NCI-H226 (cell line): Measurements from ENCODE around the gene SCAMP4.
A peak's percentile ranks its signal among the peaks of the same experiment; 100 is the strongest.

Source experiments
- DNase-seq: peaks from one replicate; pipeline ENCODE4 v3.0.0-alpha.2; 2015

The SCAMP4 gene, protein sequence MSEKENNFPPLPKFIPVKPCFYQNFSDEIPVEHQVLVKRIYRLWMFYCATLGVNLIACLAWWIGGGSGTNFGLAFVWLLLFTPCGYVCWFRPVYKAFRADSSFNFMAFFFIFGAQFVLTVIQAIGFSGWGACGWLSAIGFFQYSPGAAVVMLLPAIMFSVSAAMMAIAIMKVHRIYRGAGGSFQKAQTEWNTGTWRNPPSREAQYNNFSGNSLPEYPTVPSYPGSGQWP

DNA sequence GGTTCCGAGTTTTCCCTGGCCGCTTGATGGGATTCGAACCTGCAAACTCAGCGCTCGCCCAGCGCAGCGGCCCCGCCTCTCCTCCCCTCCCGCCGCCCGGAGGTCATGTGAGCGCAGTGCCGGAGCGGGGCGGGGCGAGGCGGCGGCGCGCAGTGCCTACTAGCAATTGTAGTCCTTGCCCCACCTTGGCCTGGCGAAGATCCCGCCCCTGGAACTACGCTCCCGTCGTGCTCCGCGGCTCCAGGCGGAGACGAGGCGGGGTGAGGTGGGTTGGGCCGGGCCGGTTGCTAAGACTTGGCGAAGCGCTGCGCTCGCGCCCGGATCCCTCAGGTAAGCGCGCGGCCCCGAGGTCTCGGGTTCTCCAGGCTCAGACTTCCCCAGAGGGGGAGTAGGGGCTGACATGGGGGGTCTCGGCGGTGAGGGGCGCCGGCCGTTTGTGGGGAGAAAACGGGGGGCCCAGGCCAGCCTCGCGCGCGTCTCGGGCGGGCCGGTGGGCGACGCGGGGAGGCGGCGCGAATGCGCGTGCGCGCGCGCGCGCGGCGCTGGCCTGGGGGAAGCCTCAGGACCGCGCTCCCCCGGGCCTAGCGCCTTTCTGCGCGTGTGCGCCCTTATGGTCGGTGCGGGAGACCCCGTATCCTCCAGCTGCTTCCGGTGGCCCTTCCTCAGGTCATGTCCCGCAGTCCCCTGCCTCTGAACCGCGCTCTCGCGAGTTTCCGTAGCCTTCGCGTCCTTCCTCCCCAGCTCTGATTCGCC is at the start of gene SCAMP4, which contains the start of gene ADAT3:
SCAMP4 (plus strand) TSS at position 290 of the 753 bp plus-strand sequence. CDS start 9,621 bp downstream, outside the sequence.
ADAT3 (plus strand) TSS at position 290 of the 753 bp plus-strand sequence. CDS start 6,649 bp downstream, outside the sequence.
- DNase-seq, result peak; percentile 99

DNA sequence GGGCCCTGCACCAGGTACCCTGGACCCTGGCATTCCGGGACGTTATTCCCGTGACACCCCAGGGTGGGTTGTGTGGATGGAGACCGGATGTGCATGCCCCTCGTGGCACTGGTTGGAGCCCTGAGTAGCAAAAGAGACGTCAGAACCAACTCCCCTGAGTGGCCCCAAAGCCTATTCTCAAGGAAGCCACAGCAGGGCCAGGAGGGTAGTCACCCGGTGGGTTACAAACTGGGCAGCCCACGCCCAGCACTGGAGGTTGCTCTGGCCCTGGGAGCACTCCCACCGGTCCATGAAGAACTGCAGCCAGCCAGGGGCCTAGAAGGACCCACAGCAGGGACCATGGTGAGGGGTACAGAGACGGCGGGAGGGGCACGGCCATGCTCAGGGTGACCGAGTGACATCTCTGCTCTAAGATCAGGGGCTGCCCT is 49.4 kb upstream of the SCAMP4 start:
- DNase-seq, result no peak

DNA sequence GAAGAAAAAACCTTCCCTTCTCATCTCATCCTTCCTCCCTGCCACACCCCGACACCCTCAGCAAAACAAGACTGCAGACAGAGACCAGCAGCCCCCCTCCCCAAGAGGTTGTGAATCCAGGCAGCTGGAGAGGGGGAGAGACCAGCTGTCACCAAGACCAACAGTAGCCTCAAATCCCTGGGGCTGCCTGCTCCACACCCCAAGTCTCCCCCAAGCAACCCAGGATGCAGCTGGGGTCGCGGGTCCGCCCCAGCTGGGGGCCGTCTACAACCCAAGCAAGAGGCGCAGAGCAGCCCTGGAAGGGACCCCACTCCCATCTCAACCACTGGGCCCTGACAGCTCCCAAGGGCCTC is 48.9 kb upstream of the SCAMP4 start:
- no peak for DNase-seq

DNA sequence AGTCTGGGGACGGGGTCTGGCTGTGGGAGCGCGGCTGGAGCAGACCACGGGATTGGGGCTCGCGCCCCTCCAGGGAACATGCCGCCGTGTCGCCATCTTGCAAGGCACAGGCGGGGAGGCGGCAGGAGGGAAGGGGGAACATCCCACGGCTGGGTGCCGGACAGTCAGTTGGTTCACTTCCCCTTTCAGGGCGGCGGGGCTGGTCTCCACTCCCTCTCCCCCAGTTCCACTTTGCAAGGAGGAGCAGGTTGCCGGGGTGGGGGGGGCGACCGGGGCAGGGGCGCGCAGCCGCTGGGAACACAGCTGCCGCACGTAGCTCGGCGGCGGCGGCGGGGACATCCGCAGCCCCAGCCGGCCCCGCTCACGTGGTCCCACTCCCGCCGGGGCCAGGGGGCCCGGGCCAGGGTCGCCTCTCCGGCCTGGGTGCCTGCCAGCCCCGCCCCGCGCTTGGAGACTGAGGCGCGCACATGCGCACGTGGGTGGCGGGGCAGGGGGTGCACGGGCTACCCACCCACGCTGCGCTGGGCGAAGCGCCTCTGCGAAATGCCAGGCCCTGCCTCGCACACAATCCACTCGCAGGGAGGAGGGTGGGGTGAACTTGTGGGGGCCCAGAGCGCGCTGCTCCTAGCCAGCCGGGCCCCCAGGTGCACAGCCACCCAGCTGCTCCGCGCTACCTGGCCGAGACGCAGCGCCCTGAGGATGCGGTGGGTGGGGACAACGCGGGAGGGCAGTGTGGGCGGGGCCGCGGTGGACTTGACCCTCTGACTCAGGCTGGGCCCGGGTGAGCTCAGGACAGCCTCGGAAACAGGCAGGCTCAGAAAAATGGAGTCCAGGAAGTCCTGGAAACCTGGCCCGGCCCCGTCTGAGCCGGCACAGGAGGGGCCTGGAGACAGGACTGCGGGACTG is 48.2 kb upstream of the SCAMP4 start:
- DNase-seq, result peak; percentile 83

DNA sequence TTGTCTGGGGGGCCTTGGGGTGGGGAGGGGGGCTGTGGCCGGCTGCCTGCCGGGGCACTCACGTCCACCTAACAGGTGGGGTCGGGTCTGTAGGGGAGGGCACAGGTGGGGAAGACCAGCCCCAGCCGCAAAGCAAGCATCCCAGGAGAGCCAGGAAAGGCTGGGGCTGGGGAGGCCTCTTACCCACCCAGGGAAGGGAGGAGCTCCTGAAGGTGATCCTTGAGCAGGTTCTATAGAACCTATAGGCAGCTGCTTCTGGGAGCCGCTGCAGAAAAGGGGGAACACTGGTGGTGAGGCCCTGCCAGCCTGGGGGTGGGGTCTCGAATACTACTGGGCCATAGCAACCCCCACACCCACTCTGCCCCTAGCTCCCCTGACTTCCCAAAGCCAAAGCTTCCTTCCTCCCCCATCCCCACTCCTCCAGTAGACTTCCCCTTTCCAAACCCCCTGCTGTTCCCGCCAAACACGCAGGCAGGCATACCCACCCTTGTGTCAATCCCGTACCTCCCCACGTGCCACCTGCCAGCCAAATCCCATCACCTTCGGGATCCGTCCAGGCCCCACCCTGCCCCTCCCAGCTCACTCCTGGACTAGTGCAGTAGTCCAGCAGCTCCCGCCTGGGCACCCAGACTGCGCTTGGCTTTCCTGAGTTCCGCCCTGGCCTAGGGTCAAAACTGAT is 47.4 kb upstream of the SCAMP4 start:
- DNase-seq, result no peak

DNA sequence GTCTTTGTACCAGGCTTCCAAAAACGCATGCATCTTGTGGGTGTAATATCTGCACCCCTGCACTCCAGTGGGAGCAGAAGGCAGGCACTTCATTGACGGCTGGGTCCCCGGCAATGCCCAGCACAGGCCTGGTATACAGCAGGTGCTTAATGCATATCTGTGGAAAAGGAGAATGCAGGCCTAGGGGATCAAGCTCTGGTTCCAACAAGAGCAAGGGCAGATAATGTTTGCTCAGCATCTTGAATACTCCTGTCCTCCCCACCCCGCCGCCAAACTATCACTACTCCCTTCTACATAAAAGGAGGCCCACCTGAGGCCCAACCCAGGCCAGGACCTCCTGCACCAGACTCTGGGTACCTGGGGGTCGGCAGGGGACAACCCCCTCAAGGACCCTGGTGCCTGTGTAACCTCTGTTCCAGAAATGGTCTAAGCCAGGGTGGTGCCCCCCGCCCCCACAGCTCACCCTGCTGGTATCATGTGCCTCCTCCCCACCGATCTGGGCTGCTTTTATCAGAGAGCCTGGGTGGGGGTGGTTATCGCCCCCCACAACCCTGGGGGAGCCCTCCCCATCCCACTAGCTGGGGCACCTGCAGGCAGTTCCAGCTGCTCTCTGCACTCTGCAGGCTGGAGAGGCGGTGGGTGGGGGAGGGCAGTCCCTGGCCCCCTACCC is 46.7 kb upstream of the SCAMP4 start:
- DNase-seq, result no peak

DNA sequence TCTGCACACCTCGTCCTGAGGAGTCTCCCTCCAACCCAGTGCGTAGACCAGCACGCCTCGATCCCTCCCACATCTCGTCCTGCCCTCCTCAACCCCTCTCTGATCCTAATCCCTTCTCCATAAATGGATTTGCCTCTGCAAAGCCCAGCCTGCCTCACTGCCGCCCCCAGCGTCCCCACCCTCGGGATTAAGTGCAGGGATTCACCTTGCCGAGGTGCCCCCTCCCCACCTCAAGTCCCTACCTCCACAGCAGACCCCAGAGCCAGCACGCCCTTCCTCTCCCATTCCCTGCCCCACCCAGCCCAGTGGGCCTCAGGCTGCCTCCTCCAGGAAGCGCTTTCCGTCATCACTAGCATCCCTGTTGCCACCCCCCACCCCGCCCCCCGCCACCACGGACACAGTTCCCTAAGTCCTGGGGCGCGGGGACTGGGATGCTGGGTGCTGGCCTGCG is 45.8 kb upstream of the SCAMP4 start:
- no peak for DNase-seq

DNA sequence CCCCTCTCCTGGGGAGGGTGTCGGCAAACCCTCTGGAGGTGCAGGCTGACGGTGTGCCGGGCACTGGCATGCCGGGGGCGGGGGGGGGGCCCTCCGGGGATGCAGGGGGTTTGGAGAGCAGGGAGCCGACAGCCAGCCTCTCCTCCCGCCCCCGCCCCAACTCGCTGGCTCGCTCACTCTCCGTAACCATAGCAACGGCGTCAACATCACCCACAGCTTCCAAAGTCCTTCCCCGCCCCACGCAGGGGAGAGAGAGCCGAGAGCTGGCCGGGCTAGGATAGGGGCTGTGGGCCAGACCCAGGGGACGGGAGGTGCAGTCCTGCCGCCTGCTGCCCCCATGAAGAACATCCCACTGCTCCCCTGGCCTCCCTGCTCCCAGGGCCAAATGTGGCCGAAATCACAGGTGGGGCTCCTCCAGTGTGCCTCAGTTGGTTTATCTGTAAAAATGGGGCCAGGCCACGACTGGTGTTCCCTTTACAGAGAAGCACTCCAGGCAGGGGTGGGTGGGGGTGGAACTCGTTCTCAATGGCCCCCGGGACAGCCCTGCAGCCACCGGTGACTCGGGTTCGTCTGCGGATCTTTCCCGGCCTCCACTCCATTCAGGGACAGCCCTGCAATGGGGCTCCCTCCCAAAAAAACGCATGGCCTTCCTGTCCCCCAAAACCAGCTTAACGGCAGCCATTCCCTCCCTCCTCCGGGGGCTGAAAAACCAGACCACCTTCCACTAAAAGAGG is 45.0 kb upstream of the SCAMP4 start:
- DNase-seq, result peak; percentile 54

DNA sequence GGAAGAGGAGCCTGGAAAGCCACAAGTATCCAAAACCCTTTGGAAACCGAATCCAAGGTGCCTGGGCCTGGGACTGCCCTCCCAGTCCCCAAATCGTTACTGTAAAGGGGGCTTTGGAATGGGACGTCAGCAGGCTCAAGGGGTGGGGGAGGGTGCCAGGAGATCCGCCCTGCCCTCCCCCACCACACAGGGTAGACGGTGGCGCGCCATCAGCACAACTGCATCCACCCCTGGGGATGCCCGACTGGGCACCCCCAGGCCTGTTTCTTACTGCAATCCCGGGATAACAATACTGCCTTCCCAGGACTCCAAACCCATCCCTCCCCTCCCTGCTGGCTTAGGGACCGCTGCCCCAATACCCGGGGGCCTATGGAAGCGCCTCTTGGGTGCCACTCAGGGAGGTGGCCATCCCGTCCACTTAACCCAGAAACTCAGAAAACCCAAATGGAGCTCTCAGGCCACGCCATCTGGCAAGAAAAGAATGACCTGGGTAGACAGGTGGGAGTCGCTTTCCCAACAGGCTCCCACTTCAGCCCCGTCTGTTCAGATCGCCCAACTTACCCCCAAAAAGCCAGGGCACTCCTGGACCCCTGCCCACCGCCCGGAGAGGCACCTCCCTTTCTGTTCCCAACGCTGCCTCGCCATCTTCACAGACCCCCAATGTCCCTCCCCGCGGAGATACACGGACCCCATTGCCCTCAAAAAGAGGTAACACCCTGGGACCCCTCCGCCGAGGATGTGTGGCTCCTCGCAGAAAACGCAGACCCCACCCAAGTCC is 44.2 kb upstream of the SCAMP4 start:
- DNase-seq, result no peak

DNA sequence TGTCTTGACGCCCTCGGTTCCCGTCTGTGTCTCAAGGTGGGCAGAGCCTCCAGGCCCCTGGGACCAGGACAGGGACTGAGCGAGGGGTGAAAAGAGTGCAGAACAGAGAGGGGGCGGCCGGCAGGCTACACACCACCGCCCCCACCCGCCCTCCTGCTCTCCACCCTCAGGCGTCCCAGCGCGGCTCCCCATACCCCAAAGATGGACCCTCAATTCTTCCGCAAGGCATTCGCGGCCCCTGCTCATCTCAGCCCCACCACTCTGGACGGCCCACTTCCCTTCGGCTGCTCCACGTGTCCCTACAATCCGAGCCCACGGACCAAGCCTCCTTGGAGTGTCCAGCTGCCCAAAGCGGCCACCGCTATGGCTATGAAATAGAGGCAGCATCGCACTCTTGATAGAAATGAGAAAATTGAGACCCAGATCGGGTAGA is 43.6 kb upstream of the SCAMP4 start:
- DNase-seq, result no peak

DNA sequence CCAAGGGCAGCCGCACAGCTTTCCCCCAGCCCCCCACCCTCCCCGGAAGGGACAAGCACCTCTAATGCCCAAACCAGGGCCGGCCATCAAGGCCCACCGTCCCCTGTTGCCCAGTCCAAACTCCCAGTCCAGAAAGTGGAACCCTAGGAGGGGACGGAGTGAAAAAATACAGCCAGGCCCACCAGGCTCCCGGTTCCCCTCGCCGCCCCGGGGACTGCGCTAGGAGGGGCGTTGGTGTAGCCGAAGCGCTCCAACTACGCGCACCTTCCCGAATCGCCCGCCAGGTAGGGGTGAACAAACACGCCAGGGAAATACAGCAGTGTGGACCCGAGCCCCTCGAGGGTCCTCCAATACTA is 43.2 kb upstream of the SCAMP4 start:
- no peak for DNase-seq

DNA sequence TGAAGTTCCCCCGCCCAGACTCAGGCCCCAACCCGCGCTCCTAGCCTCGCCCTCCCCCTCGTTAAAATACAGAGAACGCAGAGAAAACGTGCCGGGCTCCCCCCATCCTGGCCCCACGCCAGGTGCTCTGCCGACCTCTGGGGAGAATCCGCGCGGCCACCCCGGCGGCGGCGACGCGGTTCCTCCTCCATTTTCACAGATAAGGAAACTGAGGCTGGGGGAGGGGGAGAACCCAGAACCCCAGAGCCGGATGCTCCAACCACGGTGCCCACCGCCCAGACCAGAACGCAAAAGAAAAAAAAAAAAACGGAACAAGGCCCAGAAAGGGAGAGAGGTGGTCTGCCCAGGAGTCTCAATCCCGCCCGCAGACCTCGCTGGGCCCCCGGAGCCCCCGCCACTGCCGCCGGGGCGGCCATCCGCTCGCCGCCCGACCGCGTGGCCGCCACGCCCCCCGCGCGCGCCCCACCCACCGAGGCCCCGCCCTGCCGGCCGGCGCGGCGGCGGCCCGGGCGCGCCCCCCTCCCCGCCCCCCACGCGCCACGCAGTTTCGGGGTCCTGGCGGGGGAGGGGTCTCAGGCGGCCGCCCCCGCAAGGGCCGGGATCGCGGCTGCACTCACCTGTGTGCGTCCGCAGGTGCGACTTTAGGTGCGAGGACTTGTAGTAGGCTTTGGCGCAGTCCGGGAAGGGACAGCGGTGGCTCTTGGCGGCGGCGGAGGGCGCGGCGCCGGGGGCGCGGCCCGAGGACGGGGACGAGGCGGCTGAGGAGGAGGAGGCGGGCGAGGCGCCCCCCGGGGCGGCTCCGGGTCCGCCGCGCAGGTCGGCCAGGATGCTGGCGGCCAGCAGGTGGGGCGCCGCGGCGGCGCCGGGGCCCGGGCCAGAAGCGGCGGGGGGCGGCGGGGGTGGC is 42.5 kb upstream of the SCAMP4 start:
- no peak for DNase-seq

DNA sequence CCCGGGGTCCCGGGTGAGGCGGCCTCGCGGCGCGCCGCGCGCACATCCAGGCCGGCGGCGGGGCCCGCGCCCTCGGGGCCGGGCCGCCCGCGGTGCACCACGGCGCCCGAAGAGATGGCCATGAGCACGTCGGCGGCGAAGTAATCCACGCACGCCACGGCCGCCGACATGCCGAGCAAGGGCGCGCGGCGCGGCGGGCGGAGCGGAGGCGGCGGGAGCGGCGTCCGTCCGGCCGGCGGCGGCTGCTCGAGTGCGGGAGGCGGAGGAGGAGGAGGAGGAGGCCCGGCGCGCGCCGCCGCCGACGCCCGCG is 41.9 kb upstream of the SCAMP4 start, which contains the start of gene KLF16:
KLF16 (minus strand) TSS at position 252 of the 310 bp plus-strand sequence; CDS start at position 170, 82 bp downstream.
- no peak for DNase-seq

DNA sequence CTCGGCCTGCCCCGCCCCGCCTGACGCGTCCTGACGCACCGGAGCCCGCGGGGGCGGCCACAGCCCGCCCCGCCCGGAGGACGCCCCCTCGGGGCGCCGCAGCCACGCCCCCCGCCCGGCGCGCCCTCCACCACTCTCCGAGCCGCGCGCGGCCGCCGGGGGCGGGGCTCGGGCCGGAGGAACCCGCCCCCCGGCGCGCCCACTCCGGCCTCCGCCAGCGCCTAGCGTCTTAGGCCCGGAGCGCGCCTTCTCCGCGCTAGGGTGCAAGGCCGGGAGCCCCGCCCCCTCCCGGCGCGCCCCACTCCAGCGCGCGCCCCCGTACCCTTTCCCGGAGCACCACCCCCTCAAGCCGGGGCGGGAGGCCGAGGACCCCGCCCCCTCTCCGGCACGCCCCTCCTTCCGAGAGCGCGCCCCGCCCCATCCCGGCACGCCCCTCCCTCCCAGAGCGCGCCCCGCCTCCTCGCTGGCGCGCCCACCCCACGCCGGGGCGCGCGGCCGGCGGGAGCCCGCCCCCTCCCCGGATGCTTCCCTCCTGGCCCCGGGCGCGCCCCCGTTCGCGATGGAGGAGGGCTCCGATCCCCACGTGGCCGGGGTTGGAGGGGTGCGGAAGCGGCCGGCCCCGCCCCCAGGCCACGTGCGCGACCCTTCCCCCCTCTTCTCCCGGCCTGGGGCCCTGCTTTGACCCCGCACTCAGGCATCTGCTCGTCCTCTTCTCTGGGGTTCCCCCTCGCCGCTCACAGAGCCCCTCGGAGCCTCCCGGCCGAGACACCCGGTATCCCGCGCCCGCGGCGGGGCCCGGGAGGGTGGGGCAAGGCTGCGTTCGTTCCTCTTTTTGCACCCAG is 41.3 kb upstream of the SCAMP4 start:
- DNase-seq, result peak; percentile 88

DNA sequence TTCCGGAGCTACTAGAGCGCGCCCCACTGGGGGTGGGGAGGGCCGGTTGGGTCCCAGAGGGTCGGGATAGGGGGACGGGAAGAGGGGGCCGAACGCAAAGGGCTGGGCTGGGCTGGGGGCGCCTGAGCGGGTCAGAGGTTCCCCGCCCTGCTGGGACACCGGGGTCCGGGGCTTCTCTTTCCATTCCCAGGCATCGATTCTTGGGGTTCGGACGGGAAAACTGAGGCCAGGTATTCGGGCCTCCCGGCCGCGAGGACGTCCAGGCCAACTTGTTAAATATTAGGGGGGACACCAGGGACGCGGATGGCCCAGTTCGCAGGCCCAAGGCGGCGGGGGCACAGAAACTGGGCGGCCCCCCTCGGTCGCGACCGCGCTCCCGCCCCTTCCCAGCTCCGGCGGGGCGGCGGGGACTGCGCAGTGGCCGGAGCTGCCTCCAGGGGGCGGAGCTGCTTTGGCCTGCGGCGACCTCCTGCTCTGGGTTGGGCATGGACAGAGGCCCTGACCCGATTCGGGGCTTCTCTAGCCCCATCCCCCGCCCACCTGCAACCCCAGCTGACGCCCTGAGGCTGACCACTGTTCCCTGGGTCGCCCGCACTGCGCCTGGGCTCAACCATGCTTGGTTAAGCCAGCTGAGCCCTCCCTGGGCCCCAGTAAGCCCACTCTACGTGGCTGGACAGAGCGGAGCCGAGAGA is 40.6 kb upstream of the SCAMP4 start:
- DNase-seq, result peak; percentile 45

DNA sequence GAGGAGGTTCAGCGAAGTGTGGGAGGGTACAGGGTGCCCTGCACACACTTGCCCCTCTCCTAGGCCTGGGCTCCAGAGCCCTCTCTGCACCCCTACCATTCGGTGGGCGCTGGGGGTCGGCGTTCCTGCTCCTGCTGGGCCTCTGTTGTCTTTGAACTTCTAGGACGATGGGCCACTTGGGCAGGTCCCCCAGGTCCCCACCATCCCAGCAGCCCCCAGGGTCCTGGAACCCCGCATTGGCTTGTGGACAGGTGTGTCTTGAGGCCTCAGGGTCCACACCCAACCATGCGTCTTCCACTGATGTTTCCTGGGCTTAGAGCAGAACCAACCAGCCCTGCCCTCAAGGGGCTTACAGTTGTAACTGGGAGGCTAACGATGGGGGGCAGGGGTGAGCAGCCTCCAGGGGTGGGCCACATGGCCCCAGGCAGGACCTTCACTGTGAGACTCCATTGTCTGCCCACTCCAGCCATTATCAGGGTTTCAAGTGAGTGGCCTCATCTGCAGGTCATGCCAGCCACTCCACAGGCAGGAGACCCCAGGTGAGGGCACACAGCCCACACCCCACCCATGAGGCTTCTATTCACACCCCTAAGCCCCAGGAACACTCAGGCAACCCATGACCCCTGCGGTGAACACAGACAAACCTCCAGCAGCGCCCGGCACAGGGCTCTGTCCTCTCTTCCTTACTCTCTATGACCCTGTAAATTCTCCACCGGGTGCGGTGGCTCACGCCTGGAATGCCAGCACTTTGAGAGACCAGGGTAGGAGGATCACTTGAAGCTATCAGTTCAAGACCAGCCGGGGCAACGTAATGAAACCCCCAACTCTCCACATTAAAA is 39.8 kb upstream of the SCAMP4 start:
- DNase-seq, result no peak
